GM19351 (cell line): ENCODE measurements around the gene UBL7.

Experiments used
- ATAC-seq: cut with Tn5 transposase; IDR thresholded peaks from one replicate; pipeline ENCODE4 v1.9.1; 2021; ENCODE audit warnings: mild to moderate bottlenecking, moderate library complexity; ENCODE audit not compliant: unreplicated experiment

Gene UBL7

GRCh38 chr15:74409225-74409624 is 51.7 kb downstream of the UBL7 start:
- ATAC-seq = no peak

GRCh38 chr15:74408815-74409214 is 52.1 kb downstream of the UBL7 start:
- no peak for ATAC-seq

DNA sequence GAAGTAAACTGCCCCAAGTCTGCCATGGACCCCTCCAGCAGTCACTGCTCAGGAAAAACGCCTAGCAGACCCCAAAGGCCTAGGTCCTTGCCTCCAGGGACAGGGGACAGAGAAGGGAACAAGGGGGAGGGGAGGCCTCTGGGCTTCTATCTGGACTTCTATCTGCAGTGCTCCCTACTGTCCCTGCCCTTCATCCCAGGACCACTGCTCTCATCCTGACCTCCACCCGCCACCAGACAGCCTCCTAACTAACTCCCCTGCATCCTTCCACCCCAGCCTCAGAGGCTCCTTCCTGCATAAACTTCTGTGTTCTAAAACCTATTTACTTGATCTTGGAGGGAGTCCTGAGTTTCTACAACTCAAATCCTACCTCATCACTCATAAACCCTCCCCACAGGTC is 52.6 kb downstream of the UBL7 start:
- no peak for ATAC-seq

- ATAC-seq = no peak
These were observed 53.8 kb downstream of the UBL7 start for GRCh38 chr15:74406992-74407705.

GRCh38 chr15:74406517-74406916 is 54.4 kb downstream of the UBL7 start:
- no peak for ATAC-seq

- no peak for ATAC-seq
These were observed 55.1 kb downstream of the UBL7 start for GRCh38 chr15:74405823-74406222.

- ATAC-seq = no peak
These were observed 56.9 kb downstream of the UBL7 start for GRCh38 chr15:74403991-74404563.

GRCh38 chr15:74403588-74403919 is 57.4 kb downstream of the UBL7 start:
- peak; percentile 24 for ATAC-seq

- peak; percentile 40 for ATAC-seq
These were observed 57.9 kb downstream of the UBL7 start for GRCh38 chr15:74402873-74403587.

DNA sequence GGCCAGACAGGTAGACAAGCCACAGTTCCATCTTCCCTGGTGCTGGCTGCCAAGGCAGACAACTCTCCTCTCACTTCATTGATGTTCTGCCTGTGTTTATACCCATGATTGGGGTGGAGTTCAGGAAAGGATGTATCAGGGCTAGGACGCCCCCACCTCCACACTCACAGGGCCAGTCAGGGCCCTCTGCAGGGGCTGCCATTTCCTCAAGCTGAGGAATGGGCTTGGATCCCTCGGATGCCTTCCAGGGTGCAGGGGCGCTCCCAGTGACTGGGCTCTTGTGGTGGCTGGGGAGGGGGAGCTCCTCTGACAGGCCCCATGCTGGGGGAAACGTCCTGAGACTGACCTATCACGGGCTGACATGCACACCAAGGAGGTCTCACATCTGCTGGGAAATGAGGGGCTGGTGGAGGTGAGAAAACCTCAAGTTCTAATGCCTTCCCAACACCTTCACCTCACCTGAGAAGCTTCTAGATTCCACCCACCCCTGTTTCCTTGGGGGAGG is 58.6 kb downstream of the UBL7 start:
- ATAC-seq = no peak

- ATAC-seq = no peak
These were observed 59.8 kb downstream of the UBL7 start for GRCh38 chr15:74400915-74401757.

DNA sequence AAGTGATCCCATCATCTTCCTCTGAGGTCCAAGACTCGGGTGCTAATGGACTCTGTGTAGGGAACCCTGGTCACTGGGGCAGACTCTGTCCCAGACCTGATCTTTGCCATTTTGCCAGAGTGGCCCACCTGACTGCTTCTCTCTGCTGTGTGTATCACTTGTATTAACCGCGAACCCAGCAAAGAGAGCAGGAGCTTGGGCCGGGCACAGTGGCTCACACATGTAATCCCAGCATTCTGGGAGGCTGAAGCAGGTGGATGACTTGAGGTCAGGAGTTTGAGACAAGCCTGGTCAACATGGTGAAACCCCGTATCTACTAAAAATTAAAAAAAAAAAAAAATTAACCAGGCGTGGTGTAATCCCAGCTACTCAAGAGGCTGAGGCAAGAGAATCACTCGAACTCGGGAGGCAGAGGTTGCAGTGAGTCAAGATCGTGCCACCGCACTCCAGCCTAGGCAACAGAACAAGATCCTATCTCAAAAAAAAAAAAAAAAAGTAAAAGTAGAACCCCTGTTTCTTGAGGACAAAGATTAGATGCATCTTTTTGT is 60.6 kb downstream of the UBL7 start:
- no peak for ATAC-seq

GRCh38 chr15:74399511-74400312 is 61.2 kb downstream of the UBL7 start:
- ATAC-seq = no peak

DNA sequence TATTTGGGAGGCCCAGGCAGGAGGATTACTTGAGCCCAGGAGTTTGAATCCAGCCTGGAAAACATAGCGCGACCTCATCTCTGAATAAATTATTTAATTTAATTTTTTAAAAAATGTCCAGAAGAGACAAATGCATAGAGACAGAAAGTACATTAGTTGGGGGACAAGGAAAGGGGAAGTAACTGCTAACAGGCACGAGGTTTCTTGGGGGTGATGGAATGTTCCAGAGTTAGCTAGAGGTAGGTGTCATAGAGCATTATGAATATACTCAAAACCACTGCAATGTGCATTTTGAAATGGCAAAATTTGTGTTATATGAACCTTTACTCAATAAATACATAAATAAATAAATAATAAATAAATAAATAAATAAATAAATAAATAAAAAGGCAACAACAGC is 61.9 kb downstream of the UBL7 start:
- no peak for ATAC-seq

DNA sequence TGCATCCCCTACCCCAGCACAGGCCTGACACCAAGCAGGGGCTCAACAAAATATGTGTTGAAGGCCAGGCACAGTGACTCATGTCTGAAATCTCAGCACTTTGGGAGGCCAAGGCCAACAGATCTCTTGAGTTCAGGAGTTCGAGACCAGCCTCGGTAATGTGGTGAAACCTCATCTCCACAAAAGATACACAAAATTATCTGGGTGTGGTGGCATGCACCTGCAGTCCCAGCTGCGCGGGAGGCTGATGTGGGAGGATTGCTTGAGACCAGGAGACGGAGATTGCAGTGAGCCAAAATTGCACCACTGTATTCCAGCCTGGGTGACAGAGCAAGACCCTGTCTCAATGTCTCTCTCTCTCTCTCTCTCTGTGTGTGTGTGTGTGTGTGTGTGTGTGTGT is 62.8 kb downstream of the UBL7 start:
- ATAC-seq = no peak

GRCh38 chr15:74397239-74398068 is 63.5 kb downstream of the UBL7 start:
- ATAC-seq = no peak

DNA sequence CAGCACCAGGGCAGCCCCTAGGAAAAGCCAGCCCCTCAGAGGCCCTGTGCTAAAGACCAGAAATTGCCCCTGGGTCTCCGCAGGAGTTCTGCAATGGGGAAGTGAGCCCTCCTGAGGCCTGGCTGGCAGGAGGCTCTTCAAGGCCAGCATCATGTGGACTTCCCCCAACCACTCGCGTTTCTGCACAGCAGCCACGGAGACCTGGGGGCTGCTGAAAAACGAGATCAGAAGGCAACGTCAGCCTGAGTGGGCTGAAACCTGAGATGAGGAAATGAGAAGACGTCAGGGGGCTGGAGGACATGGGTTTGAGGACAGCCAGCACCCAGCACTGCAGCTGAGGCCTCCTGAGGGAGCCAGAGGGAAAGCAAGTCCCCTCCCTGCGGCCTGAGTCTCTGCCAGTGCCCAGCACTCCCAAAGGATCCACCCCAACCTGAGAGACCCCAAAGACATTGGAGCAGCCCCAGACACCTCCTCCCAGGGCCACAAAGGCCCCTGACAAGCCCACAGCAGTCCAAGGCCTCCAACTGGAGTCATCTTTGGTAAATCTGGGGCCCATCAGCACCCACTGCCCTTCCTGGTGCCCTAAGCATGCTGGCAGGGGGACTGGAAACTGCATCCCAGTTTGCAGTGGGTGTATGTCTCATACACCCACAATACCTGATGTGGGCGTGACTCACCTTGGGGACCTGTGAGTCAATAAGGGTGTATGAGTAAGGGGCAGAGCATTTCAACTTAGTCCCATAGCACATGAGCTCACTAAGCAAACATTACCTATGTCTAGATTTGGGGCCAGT is 64.3 kb downstream of the UBL7 start:
- peak; percentile 35 for ATAC-seq

GRCh38 chr15:74396146-74396438 is 64.9 kb downstream of the UBL7 start:
- ATAC-seq = no peak
